Activated naive CD4-positive, alpha-beta T cell (primary cell): ENCODE measurements around the gene CTSH.

Source experiments
- DNase-seq, 4 experiments: peaks; one replicate each; lab custom pipeline; 2025; lab: John Stamatoyannopoulos, UW

The CTSH gene

GRCh38 chr15:78977591-78978347 lies 32.9 kb upstream of the CTSH start:
- no peak for DNase-seq

GRCh38 chr15:78977091-78977571 lies 32.3 kb upstream of the CTSH start:
- DNase-seq = no peak

DNA sequence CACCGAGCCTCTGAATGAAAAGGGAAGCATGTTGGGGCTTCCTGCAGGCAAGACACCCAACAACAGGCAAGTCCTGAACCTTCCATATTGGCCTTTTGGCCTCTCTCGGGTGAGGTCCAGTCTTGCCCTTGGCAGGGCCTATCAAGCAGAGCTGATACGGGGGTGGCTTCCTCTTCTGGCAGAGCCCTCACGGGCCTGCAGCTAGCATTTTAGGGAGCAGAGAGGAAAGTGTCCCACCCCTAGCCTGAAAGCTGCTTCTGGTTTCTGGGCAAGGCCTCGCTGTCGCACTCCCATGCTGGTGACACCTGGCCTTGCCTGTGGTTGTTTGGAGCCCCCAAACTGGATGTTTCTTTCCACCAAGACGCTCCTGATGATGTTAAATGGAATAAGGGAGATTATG lies 31.8 kb upstream of the CTSH start:
- DNase-seq = no peak

GRCh38 chr15:78974272-78974918 lies 29.5 kb upstream of the CTSH start:
- no peak for DNase-seq

- DNase-seq = no peak
Observed at GRCh38 chr15:78969687-78970349, 25.0 kb upstream of the CTSH start.

DNA sequence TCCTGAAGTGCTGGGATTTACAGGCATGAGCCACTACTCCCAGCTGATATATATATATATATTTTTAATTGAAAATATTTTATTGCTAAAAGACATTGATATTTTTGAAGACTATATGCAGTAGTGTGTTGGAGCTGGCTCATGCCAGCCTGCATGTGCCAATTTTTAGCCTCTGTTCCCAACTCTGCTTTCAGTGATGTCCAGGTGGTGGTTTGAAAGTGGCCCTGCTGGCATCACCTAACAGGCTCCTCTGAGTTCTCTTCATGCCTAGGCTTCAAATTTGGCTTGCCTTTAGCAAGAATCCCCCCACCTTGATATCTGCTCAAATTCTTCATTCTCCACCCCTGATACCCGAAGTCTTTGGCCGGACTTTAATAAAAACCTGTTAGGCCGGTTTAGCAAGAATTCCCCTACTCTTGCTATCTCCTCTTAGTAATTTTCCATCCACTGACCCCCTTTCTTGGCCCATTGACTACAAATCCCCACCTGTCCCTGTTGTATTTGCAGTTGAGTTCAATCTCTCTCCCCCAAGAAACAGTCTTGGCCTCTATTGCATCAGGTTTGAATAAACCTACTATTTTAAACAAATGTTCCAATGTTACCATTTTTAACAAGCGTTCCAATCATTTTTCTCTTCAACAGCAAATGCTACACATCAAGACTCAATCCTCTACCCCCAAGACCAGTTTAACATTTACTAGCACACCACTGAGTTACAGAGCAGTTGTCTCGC lies 23.9 kb upstream of the CTSH start:
- DNase-seq = no peak

DNA sequence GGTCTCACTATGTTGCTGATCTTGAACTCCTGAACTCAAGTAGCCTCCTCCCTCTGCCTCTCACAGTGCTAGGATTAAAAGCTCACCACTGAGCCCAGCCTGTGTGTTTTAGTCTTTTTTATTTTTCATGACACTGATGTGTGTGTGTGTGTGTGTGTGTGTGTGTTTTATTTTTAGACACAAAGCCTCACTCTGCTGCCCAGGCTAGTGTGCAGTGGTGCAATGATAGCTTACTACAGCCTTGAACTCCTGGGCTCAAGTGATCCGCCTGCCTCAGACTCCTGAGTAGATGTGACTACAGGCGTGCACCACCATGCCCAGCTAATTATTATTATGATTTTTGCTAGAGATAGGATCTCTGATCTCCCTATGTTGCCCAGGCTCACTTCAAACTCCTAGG lies 23.3 kb upstream of the CTSH start:
- no peak for DNase-seq

- DNase-seq = no peak
Observed at GRCh38 chr15:78960308-78960707, 15.5 kb upstream of the CTSH start.

DNA sequence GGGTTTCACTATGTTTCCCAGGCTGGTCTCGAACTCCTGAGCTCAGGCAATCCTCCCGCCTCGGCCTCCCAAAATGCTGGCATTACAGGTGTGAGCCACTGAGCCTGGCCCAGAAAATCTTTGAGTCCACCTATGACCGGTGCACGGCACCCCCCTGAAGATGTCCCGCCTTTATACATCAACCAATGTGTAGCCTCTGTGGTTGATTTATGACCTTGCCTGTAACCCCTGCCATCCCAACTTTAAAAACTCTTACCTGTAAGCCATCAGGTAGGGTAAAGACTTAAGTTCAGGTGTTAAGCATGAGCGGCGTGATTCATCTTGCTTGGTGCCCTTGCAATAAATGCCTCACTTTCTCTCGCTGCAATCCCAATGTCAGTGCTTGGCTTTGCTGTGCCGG lies 14.5 kb upstream of the CTSH start:
- DNase-seq = no peak

DNA sequence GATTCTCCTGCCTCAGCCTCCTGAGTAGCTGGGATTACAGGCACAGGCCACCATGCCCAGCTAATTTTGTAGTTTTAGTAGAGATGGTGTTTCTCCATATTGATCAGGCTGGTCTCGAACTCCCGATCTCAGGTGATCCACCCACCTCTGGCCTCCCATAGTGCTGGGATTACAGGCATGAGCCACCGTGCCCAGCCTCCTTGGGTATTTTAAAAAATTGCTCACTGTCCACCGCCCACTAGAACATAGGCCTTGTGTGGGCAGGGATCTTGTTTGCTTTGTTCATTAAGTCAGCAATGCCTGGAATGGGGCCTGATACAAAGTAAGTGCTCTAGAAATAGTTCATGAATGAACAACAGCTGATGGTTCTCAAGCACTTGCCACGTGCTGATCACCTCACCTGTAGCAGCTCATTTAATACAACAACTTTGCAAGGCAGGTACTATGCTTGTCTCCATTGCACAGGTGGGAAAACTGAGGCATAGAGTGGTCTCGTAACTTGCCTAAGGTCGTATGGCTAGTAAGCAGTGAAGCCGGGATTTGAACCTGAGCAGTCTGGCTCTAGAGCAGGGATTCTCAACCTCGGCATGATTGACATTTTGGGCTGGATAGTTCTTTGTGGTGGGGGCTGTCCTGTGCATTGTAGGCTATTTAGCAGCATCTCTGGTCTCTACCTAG lies 12.7 kb upstream of the CTSH start:
- no peak for DNase-seq

DNA sequence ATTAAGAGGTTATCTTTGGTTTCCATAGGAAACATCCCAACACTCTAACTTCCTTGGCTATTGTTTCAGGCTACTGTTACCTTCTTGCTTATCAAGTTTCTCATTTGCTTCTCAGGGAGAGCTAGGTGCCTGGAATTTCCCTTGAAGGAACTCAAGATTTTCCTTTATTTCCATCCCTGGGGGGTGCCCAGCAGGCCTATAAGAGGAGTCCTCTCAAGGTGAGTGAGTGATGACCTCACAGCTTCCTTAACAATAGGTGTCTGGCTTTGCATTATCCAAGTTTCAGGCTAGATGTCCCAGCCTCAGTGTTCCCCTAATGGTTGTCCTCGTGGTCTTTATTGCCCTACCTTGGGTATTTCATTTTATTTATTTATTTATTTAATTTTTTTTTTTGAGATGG lies 12.1 kb upstream of the CTSH start:
- DNase-seq = no peak

DNA sequence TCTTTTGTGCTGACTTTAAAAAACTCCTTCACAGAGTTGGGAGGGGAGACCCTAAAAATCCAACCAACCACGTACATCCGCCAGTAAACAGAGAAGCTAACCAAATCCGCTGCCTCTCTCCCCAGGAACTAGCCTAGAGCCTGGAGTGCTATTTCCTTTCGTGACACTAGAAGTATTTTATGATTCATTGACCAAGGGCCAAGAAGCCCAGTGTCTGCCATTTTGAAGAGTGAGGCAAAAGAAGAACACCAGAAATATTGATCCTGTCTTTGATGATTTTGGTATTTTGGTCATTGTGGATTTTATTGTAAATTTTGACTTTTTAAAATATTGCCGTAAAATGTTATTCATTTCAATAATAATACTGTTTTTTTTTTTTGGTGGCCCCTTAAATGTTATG lies 10.5 kb upstream of the CTSH start:
- DNase-seq = no peak

- DNase-seq = no peak
Observed at GRCh38 chr15:78951841-78952238, 7.0 kb upstream of the CTSH start.

DNA sequence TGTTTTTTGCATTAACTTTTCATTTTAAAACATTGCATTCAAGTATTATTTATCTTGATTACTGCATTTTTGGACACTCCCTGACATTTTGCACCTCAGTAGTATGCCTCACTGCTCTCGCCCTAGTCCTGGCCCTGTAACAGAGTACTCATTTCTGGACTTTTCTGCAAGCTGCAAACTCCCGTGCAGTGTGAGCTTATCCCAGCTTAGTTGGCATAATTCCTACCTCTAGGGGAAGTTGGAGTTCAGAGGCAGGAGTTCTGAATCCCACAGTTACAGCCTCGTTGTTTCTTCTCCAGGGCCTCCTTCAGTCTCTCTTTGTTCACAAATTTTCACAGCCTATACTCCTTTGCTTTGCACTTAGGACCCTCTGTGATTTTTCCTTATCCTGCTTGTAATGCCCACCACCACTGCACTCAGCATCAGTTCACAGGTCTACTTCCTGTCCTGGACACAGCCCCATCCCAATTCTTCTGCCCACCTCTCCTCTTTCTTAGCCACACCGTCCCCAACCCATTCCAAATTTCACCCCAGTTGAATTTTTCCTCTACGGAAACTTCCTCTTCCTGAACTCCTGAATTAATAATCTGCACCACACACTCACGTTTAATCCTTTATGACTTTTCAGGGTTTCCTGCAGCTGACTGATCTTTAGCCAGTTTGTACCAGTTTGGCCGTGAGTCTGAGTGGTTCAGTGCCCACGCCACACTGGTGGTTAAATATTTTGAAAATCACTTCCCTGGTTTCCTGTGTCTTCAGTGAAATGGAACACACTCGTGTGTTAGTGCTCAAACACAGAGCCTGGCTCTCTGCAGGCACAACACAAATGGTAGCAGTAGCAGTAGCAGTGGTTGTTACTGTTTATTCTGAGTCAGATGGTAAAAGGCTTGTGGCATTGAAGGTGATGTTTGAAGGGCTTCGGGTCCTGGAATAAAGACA lies 6.3 kb upstream of the CTSH start:
- DNase-seq = no peak

- DNase-seq = no peak
Observed at GRCh38 chr15:78950343-78950742, 5.5 kb upstream of the CTSH start.

- DNase-seq = no peak
Observed at GRCh38 chr15:78949461-78949860, 4.6 kb upstream of the CTSH start.

DNA sequence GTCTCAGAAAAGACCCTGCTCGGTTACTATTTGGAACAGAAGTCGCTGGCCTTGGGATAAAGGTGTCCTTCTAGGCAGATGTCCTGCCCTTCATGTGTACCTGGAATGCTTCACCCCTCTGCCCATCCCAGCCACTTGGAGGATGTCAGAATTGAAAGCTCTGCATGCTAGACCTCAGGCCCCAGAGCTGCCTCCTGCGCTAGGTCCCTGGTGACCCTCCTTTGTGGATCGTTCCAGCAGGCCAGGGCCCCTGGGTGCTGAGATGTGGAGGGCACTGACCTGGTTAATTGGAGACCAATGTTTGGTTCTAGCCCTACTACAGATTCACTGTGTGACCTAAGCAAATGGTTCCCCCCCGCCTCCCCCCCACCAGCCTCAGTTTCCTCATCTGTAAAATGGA lies 2.7 kb upstream of the CTSH start:
- DNase-seq = no peak

DNA sequence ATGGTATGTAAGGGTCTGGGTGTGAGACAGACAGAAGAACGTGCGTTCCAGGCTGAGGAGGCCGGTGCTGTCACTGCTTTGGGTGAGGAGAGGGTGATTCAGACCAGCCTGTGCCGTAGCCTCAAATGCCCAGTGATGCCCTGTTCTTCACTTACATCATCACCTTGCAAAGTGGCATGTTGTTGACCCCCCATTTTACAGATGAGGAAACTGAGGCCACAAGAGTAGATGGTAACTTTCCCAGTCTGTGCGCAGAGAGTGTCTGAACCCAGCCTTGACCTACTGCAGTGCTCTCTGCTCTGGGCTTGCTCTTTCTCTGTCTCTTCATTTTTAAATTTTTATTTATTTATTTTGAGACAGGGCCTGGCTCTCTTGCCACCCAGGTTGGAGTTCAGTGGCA lies 1.6 kb upstream of the CTSH start:
- DNase-seq = no peak

DNA sequence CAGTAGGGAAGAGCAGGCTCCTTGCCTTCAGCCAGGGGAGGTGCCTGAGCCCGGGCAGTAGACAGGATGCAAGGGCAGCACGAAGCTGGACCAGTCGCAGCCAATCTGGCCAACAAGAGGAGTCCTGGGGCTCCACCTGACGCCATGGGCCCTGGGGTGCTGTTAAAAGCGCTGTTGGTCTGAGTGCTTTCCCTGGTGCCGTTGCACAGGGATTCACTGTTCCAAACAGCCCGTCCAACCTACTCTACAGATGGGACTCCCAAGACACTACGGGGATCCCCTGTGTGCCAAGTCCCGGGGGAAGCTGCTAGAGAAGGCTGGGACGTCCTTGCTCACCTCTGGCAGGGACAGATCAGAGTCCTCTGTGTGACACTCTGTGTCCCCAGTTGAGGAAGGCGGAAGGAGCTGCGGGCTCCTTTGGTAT lies 632 bp downstream of the CTSH start:
- no peak for DNase-seq

GRCh38 chr15:78943692-78944091 lies 1.2 kb downstream of the CTSH start:
- no peak for DNase-seq

- DNase-seq = no peak
Observed at GRCh38 chr15:78942741-78943140, 2.1 kb downstream of the CTSH start.
